Gastroesophageal sphincter (tissue), 3 donors: ENCODE data around the gene PRLR.

Source experiments
- EP300 ChIP-seq: sonication (generic); formaldehyde crosslinking; IDR thresholded peaks from one replicate; pipeline ENCODE4 v1.6.1; 2017; ENCODE audit warnings: antibody characterized with exemption, mild to moderate bottlenecking
- POLR2AphosphoS5 ChIP-seq: sonication (generic); formaldehyde crosslinking; IDR thresholded peaks from one replicate; pipeline ENCODE4 v1.6.1; 2017; ENCODE audit warnings: antibody characterized with exemption
- TF ChIP-seq, protein P1 (sequence below), 4 experiments: fragments of 200-600 bp in 2 of 4; fragments of 450-650 bp in 2 of 4; sonication (generic) in 1 of 4; IDR thresholded peaks; one replicate each; pipeline ENCODE4 v1.5.1; 2017 to 2019; ENCODE audit warnings: antibody characterized with exemption in 4 of 4, mild to moderate bottlenecking in 2 of 4, moderate library complexity in 2 of 4

DNA sequence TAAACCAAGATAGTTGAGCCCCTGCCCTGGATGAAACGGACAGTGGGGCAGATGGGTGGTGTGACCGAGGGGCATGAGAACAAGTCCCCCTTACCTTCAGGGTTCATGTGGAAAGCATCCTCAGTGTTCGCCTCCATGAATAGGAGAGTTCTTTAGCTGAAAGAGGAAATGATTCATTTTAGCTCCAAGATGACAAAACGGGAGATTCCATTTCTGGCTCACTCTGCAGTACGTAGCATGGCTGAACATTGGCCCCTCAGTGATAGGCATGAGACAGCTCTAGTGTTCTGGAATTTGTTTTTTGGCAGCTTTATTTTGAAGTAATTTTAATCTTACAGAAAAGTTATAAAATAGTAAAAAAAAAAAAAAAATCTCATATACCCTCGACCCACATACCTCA, 112.3 kb downstream of the PRLR start:
- TF ChIP-seq, protein P1, sequence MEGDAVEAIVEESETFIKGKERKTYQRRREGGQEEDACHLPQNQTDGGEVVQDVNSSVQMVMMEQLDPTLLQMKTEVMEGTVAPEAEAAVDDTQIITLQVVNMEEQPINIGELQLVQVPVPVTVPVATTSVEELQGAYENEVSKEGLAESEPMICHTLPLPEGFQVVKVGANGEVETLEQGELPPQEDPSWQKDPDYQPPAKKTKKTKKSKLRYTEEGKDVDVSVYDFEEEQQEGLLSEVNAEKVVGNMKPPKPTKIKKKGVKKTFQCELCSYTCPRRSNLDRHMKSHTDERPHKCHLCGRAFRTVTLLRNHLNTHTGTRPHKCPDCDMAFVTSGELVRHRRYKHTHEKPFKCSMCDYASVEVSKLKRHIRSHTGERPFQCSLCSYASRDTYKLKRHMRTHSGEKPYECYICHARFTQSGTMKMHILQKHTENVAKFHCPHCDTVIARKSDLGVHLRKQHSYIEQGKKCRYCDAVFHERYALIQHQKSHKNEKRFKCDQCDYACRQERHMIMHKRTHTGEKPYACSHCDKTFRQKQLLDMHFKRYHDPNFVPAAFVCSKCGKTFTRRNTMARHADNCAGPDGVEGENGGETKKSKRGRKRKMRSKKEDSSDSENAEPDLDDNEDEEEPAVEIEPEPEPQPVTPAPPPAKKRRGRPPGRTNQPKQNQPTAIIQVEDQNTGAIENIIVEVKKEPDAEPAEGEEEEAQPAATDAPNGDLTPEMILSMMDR (IDR thresholded peaks at IDR 0.05), result no peak
- no peak for TF ChIP-seq POLR2AphosphoS5
- TF ChIP-seq EP300, result no peak
